ENCODE results near the gene SHLD2.
"Not testable (repeated sequence)": the region's sequence is repeated elsewhere in the genome, so short reads cannot be mapped to it uniquely, and the experiment has no call there.

SHLD2 gene

GRCh38 chr10:87213150-87213765, 118.3 kb downstream of the SHLD2 start:
- DNase-seq, result not testable (repeated sequence)

GRCh38 chr10:87213806-87214205, 118.8 kb downstream of the SHLD2 start:
- DNase-seq, result not testable (repeated sequence)

GRCh38 chr10:87216120-87216519, 121.1 kb downstream of the SHLD2 start:
- DNase-seq, result not testable (repeated sequence)

DNA sequence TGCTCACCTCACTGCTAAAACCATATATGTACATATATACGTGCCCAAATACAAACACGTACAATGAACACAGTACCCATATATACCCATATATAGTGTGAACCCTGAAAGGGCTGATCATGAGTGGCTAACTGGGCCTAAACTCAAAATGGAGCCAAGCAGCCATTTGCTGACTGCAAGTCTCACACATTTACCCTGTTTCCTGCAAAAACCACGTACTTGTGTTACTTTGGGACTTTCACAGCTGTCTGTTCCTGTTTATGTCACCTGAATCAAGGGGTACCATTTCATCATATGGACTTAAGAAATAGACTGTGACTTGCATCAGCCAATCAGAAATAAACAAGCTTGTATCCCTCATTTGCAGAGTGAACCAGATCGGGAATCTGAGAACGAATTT, 124.4 kb downstream of the SHLD2 start:
- not testable (repeated sequence) for DNase-seq

- DNase-seq, result not testable (repeated sequence)
These were observed 127.8 kb downstream of the SHLD2 start for GRCh38 chr10:87222789-87223188.

DNA sequence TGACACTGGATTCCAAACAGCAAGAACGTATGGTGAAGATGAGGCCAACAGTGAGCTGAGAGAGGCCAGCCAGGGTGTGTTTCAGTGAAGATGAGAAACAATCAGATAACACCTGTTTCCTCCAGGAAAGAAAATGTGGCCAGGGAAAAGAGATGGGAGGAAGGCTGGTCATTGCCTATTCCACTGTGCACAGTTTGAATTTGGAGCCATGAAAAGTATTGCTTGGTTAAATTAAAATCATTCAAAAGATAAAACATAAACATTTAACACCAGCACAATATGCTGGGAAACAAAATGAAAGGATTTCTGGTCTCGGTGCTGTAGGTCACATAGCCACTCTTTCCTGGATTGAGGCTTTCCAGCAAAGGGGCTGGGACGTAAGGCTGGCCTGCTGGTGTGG, 130.1 kb downstream of the SHLD2 start, which contains the start of gene NUTM2A:
TSS of gene NUTM2A (plus strand) at position 301 of the 400 bp plus-strand sequence. CDS start 383 bp downstream, outside the sequence.
- not testable (repeated sequence) for DNase-seq

DNA sequence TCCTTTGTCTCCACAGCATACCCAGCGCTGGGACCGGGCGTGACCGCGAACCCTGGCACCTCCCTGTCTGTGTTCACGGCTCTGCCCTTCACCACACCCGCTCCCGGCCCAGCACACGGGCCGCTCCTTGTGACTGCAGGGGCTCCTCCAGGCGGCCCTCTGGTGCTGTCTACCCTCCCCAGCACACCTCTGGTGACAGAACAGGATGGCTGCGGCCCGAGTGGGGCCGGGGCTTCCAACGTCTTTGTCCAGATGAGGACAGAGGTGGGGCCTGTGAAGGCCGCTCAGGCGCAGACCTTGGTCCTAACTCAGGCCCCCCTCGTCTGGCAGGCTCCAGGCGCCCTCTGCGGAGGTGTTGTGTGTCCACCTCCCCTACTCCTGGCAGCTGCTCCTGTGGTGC, 133.2 kb downstream of the SHLD2 start:
- DNase-seq, result not testable (repeated sequence)

DNA sequence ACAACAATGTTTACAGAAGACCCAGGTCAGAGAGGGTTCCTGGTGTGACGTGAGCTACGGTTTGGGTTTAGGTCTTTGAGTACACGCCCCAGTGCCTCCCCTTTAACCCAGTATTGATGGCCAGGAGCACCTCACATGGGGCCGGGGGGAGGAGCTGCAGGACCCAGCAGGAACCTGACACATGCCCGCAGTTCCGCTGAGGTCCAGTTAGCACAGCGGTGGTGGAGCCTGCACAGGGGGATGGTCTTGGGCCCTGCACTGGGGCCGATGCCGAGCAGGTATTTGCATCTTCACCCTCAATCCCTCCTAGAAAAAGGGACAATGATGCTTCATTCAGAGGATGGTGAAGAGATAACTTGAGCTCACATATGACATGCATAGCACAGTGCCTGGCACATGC, 134.2 kb downstream of the SHLD2 start:
- DNase-seq, result not testable (repeated sequence)

- not testable (repeated sequence) for DNase-seq
These were observed 139.8 kb downstream of the SHLD2 start for GRCh38 chr10:87234854-87235253.

DNA sequence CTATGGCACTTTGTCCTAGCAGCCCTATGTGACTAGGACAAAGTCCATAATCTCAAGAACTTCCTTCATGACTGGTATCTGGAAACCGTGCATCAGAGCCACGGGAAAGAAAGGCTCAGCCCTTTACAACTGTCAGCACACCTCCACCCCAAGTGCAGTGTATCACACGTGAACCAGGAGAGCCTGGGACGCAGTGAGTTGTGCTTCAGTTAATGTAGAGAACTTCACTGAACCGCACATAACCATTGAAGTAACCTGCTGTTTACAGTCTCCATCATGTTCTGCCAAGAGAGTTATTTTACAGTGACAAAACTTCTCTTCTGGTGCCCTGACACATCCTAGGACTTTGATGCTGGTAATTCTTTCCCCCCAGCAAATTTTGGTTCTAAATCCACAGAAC, 142.2 kb downstream of the SHLD2 start:
- DNase-seq, result not testable (repeated sequence)

- DNase-seq, result not testable (repeated sequence)
These were observed 144.4 kb downstream of the SHLD2 start for GRCh38 chr10:87239346-87239808.

Data from fibroblast of skin of abdomen (primary cell).